Stomach (tissue), 9 donors: ENCODE measurements around the gene RPL35. TPM values are rescaled to one million over a fixed set of nuclear protein-coding genes. Genes with fewer than 3 reads are reported as not detected.
A peak's percentile ranks its signal among the peaks of the same experiment; 100 is the strongest.

Source experiments
- DNase-seq, 2 donors: peaks; one replicate each; pipeline versions ENCODE4 v3.0.0 to v3.0.0-alpha.2; 2013 to 2019
- H3K27ac ChIP-seq, 5 donors: fragments of 200-600 bp in 4 of 5; sonication (generic) in 4 of 5; one replicate each; pipeline ENCODE4 v1.5.1; 2013 to 2019; ENCODE audit warnings: mild to moderate bottlenecking in 1 of 5, moderate library complexity in 1 of 5
- H3K27me3 ChIP-seq, 3 donors: fragments of 200-600 bp; sonication (generic); one replicate each; pipeline ENCODE4 v1.5.1; 2017 to 2019; ENCODE audit warnings: mixed run types in 1 of 3
- H3K36me3 ChIP-seq, 4 donors: fragments of 200-600 bp; sonication (generic); 1 replicate in 3 of 4; 2 replicates in 1 of 4; pipeline ENCODE4 v1.5.1; 2016 to 2019
- H3K4me1 ChIP-seq, 4 donors: fragments of 200-600 bp; sonication (generic); one replicate each; pipeline ENCODE4 v1.5.1; 2016 to 2019
- H3K4me3 ChIP-seq, 4 donors: fragments of 200-600 bp; sonication (generic) in 3 of 4; one replicate each; pipeline ENCODE4 v1.5.1; 2016 to 2019; ENCODE audit warnings: mild to moderate bottlenecking in 1 of 4
- H3K9me3 ChIP-seq, 4 donors: fragments of 200-600 bp; sonication (generic); one replicate each; pipeline ENCODE4 v1.5.1; 2016 to 2019
- EP300 ChIP-seq: sonication (generic); formaldehyde crosslinking; IDR thresholded peaks from one replicate; pipeline ENCODE4 v1.6.1; 2017; ENCODE audit warnings: antibody characterized with exemption
- POLR2A ChIP-seq, 4 donors: fragments of 450-650 bp; IDR thresholded peaks; one replicate each; pipeline ENCODE4 v1.6.1; 2016; ENCODE audit warnings: antibody characterized with exemption in 4 of 4, control low read depth in 2 of 4, mild to moderate bottlenecking in 1 of 4, moderate library complexity in 1 of 4
- POLR2AphosphoS5 ChIP-seq, 3 donors: sonication (generic); formaldehyde crosslinking; IDR thresholded peaks; one replicate each; pipeline ENCODE4 v1.6.1; 2016; ENCODE audit warnings: antibody characterized with exemption in 3 of 3
- WGBS, 5 donors: extraction: QIAGEN DNeasy Blood & Tissue Kit in 3 of 5; methylation state at CpG; one replicate each; pipeline versions ENCODE4 v1.1.5 to v1.1.7; 2013 to 2018; 5-methylcytosine and 5-hydroxymethylcytosine counted together
- intact Hi-C: fragments of 100-400 bp; cut with DNase I; formaldehyde crosslinking; loops from one replicate; pipeline ENCODE4 v1.15.1; 2023; ENCODE audit warnings: low total_unique reads
- polyA plus RNA-seq, 3 donors: library from polyadenylated mRNA; stranded (reverse); fragments of 200-250 nt; gene quantifications; one replicate each; pipeline ENCODE4 v1.2.3, GENCODE V29; 2013
- total RNA-seq, 5 donors: library from RNA; depleted of rRNA; stranded (reverse); fragments of >200 nt; gene quantifications; one replicate each; pipeline versions ENCODE4 v1.1.0 to v1.2.3, GENCODE V29; 2014 to 2016
- TF ChIP-seq, protein P1 (sequence below), 7 experiments: fragments of 450-650 bp in 4 of 7; fragments of 200-600 bp in 3 of 7; sonication (generic) in 3 of 7; IDR thresholded peaks; one replicate each; pipeline ENCODE4 v1.5.1; 2016 to 2019; ENCODE audit warnings: antibody characterized with exemption in 7 of 7, control low read depth in 2 of 7, mild to moderate bottlenecking in 1 of 7
- donor health status: healthy with polysubstance abuse.
- donor health status: Bipolar disorder and iron deficiency.
- donor health status: healthy.

RPL35 gene
- total and polyA plus RNA-seq, 8 donors = 941 to 6,131 (median 1,860) TPM

DNA sequence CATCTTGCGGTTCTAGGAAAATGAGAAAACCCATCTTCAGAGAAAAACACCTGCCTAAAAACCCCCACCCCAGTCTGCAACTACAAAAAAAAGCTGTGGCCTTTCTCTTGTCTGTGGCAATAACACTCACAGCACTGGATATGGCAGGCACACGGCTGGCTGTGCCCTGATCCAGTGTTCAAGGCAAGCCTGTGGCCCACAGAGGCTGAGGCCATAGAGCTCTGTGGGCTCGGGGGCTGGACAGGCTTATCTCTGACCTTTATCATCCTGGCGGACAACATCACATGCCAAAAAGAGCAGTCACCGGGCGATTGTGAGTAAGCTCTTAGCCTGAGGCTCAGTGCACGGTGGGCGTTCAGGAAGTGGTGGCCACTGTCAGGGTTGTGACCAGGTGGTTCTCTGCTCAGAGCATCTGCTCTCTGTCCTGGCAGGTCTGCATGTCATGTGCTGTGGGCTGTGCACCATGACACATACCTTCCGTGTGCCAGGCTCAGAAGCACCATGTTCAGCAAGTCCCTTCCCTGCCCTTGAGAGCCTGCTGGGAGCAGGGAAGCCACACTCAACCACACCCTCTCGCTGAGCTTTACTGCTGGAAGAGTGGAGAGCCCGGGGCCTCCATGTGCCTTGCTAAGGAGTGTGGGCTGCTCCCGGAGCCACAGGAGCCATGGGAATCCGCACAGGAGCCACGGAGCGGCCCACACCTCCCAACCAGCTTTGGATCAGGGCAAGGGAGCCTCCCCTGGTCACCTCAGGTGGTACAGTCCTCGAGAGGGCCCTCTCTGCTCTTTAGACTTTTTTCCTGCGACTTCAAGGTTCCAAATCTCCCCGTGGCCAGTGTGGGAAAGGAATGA, 43.1 kb downstream of the RPL35 start:
- Histone ChIP-seq H3K4me1 (no peaks in the 10 kb centered on the region), H3K4me3 (no peak overlapping the region), H3K27ac (no peak overlapping the region), H3K9me3 (no peaks in the 10 kb centered on the region), H3K27me3 (no peaks in the 10 kb centered on the region), H3K36me3 (no peaks in the 10 kb centered on the region)
- 39 to 60% (median 47%) methylated on average over 8 to 18 of the region's 18 CpGs for WGBS, 5 donors
- TF ChIP-seq POLR2A (IDR thresholded peaks at IDR 0.05) = no peak
- TF ChIP-seq EP300 = no peak
- no peak for TF ChIP-seq POLR2AphosphoS5 (IDR thresholded peaks at IDR 0.05)
- TF ChIP-seq, protein P1, sequence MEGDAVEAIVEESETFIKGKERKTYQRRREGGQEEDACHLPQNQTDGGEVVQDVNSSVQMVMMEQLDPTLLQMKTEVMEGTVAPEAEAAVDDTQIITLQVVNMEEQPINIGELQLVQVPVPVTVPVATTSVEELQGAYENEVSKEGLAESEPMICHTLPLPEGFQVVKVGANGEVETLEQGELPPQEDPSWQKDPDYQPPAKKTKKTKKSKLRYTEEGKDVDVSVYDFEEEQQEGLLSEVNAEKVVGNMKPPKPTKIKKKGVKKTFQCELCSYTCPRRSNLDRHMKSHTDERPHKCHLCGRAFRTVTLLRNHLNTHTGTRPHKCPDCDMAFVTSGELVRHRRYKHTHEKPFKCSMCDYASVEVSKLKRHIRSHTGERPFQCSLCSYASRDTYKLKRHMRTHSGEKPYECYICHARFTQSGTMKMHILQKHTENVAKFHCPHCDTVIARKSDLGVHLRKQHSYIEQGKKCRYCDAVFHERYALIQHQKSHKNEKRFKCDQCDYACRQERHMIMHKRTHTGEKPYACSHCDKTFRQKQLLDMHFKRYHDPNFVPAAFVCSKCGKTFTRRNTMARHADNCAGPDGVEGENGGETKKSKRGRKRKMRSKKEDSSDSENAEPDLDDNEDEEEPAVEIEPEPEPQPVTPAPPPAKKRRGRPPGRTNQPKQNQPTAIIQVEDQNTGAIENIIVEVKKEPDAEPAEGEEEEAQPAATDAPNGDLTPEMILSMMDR (IDR thresholded peaks at IDR 0.05) = no peak
- intact Hi-C loops = no loop called here
- no peak for DNase-seq

DNA sequence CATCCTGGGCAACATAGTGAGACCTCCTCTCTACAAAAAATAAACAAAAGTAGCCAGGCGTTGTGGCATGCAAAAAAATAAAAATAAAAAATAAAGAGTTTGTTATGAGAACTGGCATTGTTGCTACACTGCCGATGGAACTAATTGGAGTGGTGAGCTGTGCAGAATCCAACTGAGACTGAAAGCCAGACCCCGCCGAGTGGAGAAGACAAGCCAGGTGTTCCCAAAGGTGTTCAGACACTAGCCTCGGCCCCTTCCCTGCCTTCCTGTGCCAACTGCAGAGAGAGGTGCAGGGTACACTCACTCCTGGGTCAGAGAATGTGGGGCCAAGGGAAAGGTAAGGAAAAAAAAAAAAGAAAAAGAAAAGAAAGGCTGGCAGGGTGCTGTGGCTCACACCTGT, 46.2 kb downstream of the RPL35 start:
- peaks cover 0 to 18% (median 5%) of the 10 kb centered on the region in 4 donors for H3K4me1 ChIP-seq
- no peak overlapping the region for H3K4me3 ChIP-seq
- no peaks in the 10 kb centered on the region for H3K27me3 ChIP-seq
- H3K9me3 ChIP-seq = no peaks in the 10 kb centered on the region
- no peak overlapping the region for H3K27ac ChIP-seq
- 86 to 91% (median 90%) methylated on average over 5 of the region's 5 CpGs for WGBS, 5 donors
- intact Hi-C loops = no loop called here
- TF ChIP-seq POLR2AphosphoS5 (IDR thresholded peaks at IDR 0.05) (no peak), EP300 (no peak), POLR2A (IDR thresholded peaks at IDR 0.05) (no peak)
- TF ChIP-seq, protein P1 (IDR thresholded peaks at IDR 0.05) = no peak
- no peak for DNase-seq
- H3K36me3 ChIP-seq = no peaks in the 10 kb centered on the region

DNA sequence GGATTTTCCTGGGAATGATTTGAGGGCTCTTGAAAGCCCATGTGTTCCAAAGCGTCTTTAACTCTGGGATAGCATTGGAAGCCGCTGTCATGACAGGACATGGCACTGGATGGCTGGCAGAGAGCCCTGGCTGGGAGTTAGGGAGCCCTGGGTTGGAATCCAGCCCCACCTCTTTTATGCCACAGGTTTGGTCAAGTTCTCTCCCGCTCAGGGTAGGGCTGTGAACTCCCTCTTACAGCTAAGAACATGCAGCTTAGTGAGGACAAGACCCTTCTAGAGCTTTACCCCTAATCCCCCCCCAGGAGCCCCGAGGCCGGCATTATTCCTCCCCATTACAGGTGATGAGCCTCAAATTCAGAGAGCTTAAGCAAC, 47.6 kb downstream of the RPL35 start:
- intact Hi-C loops = no loop called here
- no peak overlapping the region for H3K27ac ChIP-seq
- DNase-seq = no peak
- no peaks in the 10 kb centered on the region for H3K9me3 ChIP-seq
- WGBS, 5 donors = 72 to 82% (median 75%) methylated on average over 5 of the region's 5 CpGs
- peaks cover 0 to 8% (median 0%) of the 10 kb centered on the region in 4 donors for H3K36me3 ChIP-seq
- TF ChIP-seq POLR2AphosphoS5 (IDR thresholded peaks at IDR 0.05) = no peak
- TF ChIP-seq, protein P1 (IDR thresholded peaks at IDR 0.05) = no peak
- TF ChIP-seq POLR2A (IDR thresholded peaks at IDR 0.05) = no peak
- no peak for TF ChIP-seq EP300
- H3K4me3 ChIP-seq = no peak overlapping the region
- peaks cover 0 to 18% (median 5%) of the 10 kb centered on the region in 4 donors for H3K4me1 ChIP-seq
- no peaks in the 10 kb centered on the region for H3K27me3 ChIP-seq

DNA sequence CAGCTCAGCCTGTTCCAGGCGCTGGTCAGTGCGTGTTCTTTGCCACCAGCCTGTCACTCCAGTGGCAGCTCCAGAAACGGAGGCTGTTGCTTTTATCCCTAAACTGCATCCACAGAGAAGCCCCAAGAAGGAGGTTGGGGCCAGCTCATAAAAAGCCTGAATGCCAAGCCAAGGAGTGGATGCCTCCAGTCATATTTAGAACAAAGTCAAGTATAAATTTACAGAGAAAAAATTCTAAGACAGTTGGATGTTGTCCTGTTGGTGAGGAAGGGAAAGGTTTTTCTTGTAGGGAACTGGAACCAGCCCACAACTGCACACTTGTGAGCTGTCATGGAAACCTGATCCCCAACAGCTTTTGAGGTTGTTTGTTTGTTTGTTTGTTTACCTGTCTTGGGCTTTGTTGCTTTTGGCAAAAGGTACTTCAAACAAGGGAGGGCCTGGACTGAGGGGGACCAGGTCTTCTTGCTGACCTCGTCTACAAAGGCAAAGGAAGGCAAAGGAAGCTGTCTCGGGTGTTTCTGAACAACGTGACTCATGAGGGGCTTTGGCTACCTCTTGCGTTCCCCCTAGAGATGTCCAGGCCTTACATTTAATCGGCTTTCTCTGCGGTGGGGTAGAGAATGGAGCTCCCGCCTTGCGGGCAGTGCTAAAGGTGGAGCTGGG, 48.1 kb downstream of the RPL35 start:
- intact Hi-C loops = no loop called here
- Histone ChIP-seq H3K27me3 (no peaks in the 10 kb centered on the region), H3K9me3 (no peaks in the 10 kb centered on the region), H3K4me1 (peaks cover 0 to 18% (median 5%) of the 10 kb centered on the region in 4 donors), H3K4me3 (no peak overlapping the region), H3K27ac (peak overlapping the region in 1 of 5 donors; percentile 66), H3K36me3 (peaks cover 0 to 8% (median 0%) of the 10 kb centered on the region in 4 donors)
- no peak for DNase-seq
- 72 to 87% (median 77%) methylated on average over 11 of the region's 11 CpGs for WGBS, 5 donors
- TF ChIP-seq, protein P1 (IDR thresholded peaks at IDR 0.05) = no peak
- TF ChIP-seq POLR2A (IDR thresholded peaks at IDR 0.05) (no peak), POLR2AphosphoS5 (IDR thresholded peaks at IDR 0.05) (no peak), EP300 (no peak)
